Coronary artery (tissue), 2 donors: ENCODE data around the gene MORF4L1.

Experiments used
- DNase-seq: peaks from one replicate; pipeline ENCODE4 v3.0.0-alpha.2; 2017; ENCODE audit warnings: low spot score
- H3K27ac ChIP-seq, 2 donors: fragments of 200-600 bp; sonication (generic); one replicate each; pipeline ENCODE4 v1.5.1; 2016 to 2019
- H3K4me3 ChIP-seq: fragments of 200-600 bp; sonication (generic); 2 replicates; pipeline ENCODE4 v1.5.1; 2016; ENCODE audit warnings: mild to moderate bottlenecking, moderate library complexity
- TF ChIP-seq, protein P1 (sequence below): fragments of 200-600 bp; sonication (generic); IDR thresholded peaks from one replicate; pipeline ENCODE4 v1.5.1; 2019; ENCODE audit warnings: antibody characterized with exemption

The MORF4L1 gene

DNA sequence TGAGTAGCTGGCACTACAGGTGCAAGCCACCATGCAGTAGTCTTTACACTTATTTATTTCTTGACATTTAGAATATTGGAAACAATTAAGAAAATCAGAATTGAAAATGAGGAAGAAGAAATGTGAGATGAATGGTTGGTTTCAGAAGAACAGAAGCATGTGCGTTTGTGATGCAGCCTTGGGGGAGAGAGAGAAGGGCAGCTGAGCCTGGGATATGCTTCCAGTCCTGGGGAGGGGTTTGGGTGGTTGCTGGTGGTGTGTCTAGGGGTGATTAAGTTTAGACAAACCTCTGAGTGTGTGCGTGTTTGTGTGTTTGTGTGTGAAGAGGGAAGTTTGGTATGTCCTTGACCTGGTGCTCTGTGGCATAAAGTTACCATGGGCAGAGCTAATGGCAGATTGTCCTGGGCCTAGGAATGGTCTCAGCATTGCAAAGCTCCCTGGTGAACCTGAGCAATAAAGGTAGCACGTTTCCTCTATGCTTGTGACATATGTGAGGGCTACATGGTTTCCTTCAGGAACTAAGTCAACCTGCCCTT, 36.5 kb downstream of the MORF4L1 start:
- TF ChIP-seq, protein P1, sequence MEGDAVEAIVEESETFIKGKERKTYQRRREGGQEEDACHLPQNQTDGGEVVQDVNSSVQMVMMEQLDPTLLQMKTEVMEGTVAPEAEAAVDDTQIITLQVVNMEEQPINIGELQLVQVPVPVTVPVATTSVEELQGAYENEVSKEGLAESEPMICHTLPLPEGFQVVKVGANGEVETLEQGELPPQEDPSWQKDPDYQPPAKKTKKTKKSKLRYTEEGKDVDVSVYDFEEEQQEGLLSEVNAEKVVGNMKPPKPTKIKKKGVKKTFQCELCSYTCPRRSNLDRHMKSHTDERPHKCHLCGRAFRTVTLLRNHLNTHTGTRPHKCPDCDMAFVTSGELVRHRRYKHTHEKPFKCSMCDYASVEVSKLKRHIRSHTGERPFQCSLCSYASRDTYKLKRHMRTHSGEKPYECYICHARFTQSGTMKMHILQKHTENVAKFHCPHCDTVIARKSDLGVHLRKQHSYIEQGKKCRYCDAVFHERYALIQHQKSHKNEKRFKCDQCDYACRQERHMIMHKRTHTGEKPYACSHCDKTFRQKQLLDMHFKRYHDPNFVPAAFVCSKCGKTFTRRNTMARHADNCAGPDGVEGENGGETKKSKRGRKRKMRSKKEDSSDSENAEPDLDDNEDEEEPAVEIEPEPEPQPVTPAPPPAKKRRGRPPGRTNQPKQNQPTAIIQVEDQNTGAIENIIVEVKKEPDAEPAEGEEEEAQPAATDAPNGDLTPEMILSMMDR = no peak
- Histone ChIP-seq H3K27ac (no peak overlapping the region), H3K4me3 (no peak overlapping the region)
- no peak for DNase-seq

DNA sequence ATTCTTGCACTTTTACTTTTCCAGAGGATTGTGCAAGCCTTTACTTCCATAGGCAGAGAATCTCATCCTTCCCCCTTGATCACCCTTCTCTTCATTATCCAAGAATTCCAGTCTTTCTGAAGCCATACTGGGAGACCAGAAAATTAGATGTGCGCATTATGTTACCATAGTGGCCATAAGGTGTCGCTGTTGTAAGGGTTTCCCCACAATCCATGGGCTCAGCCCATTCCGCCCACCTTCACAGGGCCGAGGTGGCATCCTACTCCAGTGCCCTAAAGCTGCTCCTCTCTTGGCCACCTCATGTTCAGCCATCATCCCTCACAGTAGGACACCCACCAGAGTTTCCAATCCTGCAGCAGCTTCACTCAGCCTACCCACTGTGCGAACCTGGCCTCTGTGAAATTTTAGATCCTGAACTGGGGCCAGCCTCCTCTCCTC, 37.1 kb downstream of the MORF4L1 start:
- TF ChIP-seq, protein P1 = peak; percentile 51
- H3K27ac ChIP-seq = no peak overlapping the region
- no peak overlapping the region for H3K4me3 ChIP-seq
- DNase-seq = no peak

DNA sequence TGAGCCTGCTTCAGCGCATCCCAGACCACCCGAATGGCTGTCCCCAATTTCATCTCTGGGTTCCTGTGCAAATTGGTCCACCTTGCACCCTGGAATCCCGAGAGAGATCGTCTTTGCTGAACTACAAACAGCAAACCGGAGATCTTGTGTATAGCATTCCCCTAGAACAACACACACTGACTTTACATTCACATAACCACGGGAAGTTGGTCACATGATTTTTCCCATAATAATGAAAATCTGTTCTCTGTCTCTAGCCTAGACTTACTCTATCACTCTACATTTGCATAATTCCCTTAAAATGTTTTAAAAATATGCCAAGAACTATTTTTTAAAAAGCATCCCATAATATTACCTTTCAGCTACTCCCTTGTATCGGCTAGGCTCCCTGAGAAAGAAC, 37.6 kb downstream of the MORF4L1 start:
- H3K27ac ChIP-seq = no peak overlapping the region

DNA sequence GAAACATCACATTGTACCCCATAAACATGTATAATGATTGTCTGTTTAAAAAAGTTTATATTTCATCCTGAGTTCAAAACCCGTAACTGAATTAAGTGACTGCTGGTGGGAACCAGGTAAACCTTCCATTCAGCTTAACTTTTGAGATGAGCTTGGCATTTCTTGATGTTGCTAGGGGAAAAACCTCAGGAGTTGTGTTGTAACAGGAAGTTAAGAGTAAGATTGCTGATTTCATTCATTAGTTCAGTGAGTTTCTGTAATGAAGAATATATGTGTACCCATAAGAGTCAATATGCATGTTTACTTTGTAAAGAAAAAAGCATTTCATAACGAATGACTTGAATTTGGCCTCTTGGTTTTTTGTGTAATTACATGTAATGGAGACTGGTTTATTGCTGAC, 39.6 kb downstream of the MORF4L1 start:
- H3K27ac ChIP-seq = no peak overlapping the region
- no peak overlapping the region for H3K4me3 ChIP-seq

More for the DNA sequence above, 37.6 kb downstream of the MORF4L1 start:
- TF ChIP-seq, protein P1 = no peak
- no peak for DNase-seq
- H3K4me3 ChIP-seq = no peak overlapping the region

DNA sequence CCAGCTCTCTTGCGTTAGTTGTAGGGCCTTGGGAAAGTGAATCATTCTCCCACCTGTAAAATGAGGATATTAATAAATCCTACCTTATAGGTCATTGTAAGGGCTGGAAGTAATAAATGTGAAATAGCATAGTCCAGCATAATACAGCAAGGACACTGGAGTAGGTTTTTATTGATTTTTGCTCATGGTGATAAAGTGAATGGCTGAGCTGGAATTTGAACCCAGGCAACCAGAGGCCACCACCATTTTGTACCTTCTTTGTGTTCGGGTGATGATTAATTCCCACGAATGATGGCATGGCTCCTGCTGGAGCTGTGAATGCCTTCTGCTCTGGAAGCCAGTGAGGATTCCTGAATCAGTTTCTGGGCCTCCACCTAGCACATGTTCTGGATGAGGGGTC, 40.3 kb downstream of the MORF4L1 start:
- no peak overlapping the region for H3K4me3 ChIP-seq
- peak overlapping the region in 1 of 2 donors; percentile 76 for H3K27ac ChIP-seq
- TF ChIP-seq, protein P1 = no peak

More for the DNA sequence above, 39.6 kb downstream of the MORF4L1 start:
- DNase-seq = no peak
- TF ChIP-seq, protein P1 = no peak

DNA sequence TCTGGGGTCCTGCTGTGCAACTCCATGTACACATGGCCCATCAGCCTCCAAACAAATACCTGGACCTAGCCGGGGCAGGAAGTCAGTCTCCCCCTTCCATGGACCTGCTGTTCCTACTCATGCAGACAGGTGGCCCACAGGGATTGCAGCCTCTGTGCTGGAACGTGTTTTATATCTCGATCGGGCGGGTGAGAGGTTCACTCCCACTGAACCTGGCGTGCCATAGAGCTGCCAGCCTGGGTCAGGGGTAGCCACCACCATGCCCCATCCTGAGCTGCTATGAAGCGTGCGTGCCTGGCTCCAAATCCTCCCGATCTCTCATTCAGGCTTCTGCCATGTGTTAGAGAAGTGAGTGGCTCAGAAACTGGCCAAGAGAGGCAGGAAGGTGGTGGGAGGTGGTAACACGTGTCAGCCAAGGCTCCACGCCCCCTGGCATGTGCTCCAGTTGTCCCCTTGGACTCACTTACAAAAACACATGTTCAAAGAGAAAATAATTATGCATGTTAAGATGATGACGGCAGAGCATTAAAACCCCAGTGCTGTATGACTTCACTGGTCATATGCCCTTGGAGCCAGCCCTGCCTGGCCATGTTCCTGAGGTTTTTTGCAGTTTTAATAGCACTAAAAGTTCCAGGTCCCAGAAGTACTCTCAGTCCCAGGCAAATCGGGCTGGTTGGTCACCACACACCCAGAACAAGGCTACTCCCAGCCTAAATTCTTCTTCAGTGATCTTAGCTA, 41.5 kb downstream of the MORF4L1 start:
- TF ChIP-seq, protein P1 = peak; percentile 34
- no peak for DNase-seq
- H3K27ac ChIP-seq = peak overlapping the region; percentile 56 to 76
- no peak overlapping the region for H3K4me3 ChIP-seq

More for the DNA sequence above, 40.3 kb downstream of the MORF4L1 start:
- DNase-seq = no peak
